ENCODE measurements around the gene PCDHGB2. TPM values are rescaled to one million over a fixed set of nuclear protein-coding genes. Genes with fewer than 3 reads are reported as not detected.

Gene PCDHGB2
- total and polyA plus RNA-seq, 2 of the 4 experiments (the other 2 are of a cell fraction): 2.6 to 3.0 TPM

DNA sequence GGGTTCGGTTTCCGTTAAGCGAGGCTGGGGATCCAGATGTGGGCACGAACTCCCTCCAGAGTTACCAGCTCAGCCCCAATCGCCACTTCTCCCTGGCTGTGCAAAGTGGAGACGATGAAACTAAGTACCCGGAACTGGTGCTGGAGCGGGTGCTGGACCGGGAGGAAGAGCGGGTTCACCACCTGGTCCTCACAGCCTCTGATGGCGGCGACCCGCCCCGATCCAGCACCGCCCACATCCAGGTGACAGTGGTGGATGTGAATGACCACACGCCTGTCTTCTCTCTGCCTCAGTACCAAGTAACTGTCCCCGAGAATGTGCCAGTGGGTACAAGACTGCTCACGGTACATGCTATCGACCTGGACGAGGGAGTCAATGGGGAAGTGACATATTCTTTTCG lies 23.6 kb downstream of the PCDHGB2 start:
- no peaks in the 10 kb centered on the region; the same call in 1 of the 2 replicates for H3K4me1 ChIP-seq (ENCODE audit: control insufficient read depth, insufficient read depth, low read length)
- H3K79me1 ChIP-seq (ENCODE audit: low read depth in 1 of 2, low read length in 2 of 2): peaks cover 2 to 7% of the 10 kb centered on the region in 2 experiments; a peak in 3 of 4 replicates
- no peaks in the 10 kb centered on the region for H3K27me3 ChIP-seq (ENCODE audit: control insufficient read depth, insufficient read depth, low read length)
- peak overlapping the region; percentile 4 for H3K4me2 ChIP-seq (ENCODE audit: low read depth, low read length)
- no peak overlapping the region for H3K27ac ChIP-seq (ENCODE audit: insufficient read depth, low read length)
- H2AFZ ChIP-seq (replicated peaks; ENCODE audit: low read length, poor library complexity): peak overlapping the region; percentile 81
- no peak overlapping the region; the same call in 1 of the 2 replicates for H3K14ac ChIP-seq (replicated peaks; ENCODE audit: low read depth, low read length)
- no peak overlapping the region for H3K56ac ChIP-seq (ENCODE audit: extremely low read depth, insufficient read depth, low read length)
- no peaks in the 10 kb centered on the region for H3K9me1 ChIP-seq (ENCODE audit: insufficient read depth, low read length)
- no TSS peak for BruUV-seq (replicated peaks)
- H3K4ac ChIP-seq (ENCODE audit: low read depth, low read length): no peak overlapping the region
- WGBS, 2 experiments (ENCODE audit: extremely low coverage in 2 of 2, insufficient read length in 1 of 2): 24% methylated on average over 10 of the region's 21 CpGs; no CpG with 5 or more reads in 1 of the 2 experiments
- H3K9me3 ChIP-seq (ENCODE audit: control insufficient read depth, insufficient read depth, low read length): peaks cover 30% of the 10 kb centered on the region
- peaks cover 3% of the 10 kb centered on the region; the same call in 1 of the 2 replicates for H3K36me3 ChIP-seq (ENCODE audit: control insufficient read depth, insufficient read depth, low read length)
- no peak overlapping the region for H2AK5ac ChIP-seq (ENCODE audit: low read depth, low read length)
- H2BK120ac ChIP-seq (ENCODE audit: low read depth, low read length): no peak overlapping the region
- H3K9ac ChIP-seq (ENCODE audit: low read depth, low read length): no peak overlapping the region
- H2BK15ac ChIP-seq (ENCODE audit: low read depth, low read length): no peak overlapping the region
- no peak overlapping the region for H2BK5ac ChIP-seq (ENCODE audit: low read depth, low read length, poor library complexity, severe bottlenecking)
- CTCF ChIA-PET: no interaction called here
- H4K20me1 ChIP-seq (ENCODE audit: insufficient read depth, low read length): no peaks in the 10 kb centered on the region
- dilution Hi-C loops (cut with HindIII; ENCODE audit: low sequenced_read_pairs, unreplicated experiment) (no loop called here), intact Hi-C loops (cut with micrococcal nuclease) (no loop called here), in situ Hi-C loops (cut with MboI; ENCODE audit: low sequenced_read_pairs) (no loop called here)
- no peak overlapping the region for H3K18ac ChIP-seq (ENCODE audit: low read depth, low read length)
- no peak overlapping the region for H2BK20ac ChIP-seq (ENCODE audit: low read depth, low read length)
- TF ChIP-seq MAFK (IDR thresholded peaks at IDR 0.05; ENCODE audit: low read depth, low read length): no peak
- TF ChIP-seq MXI1 (IDR thresholded peaks at IDR 0.05; ENCODE audit: borderline replicate concordance, low read depth, low read length): no peak
- no peak for TF ChIP-seq RFX5 (IDR thresholded peaks at IDR 0.05; ENCODE audit: low read depth, low read length)
- TF ChIP-seq CHD1 (IDR thresholded peaks at IDR 0.05; ENCODE audit: low read depth, low read length): no peak
- TF ChIP-seq POLR2A (IDR thresholded peaks at IDR 0.05; ENCODE audit: low read depth, low read length): no peak
- TF ChIP-seq RAD21 (IDR thresholded peaks at IDR 0.05; ENCODE audit: low read length): no peak
- TF ChIP-seq FOS (IDR thresholded peaks at IDR 0.05; ENCODE audit: low read depth, low read length): no peak
- H4K91ac ChIP-seq (ENCODE audit: insufficient read depth, low read depth, low read length): no peak overlapping the region
- POLR2A ChIA-PET (ENCODE audit: unreplicated experiment): no interaction called here
- H3K23ac ChIP-seq (ENCODE audit: low read depth, low read length): no peak overlapping the region; the same call in 1 of the 2 replicates
- DNase-seq (no peak), ATAC-seq (ENCODE audit: low read depth) (no peak)
- H2AK9ac ChIP-seq (replicated peaks; ENCODE audit: low read depth, low read length, poor library complexity): peak overlapping the region; percentile 72
- peak overlapping the region; percentile 83 for H3K4me3 ChIP-seq (ENCODE audit: insufficient read depth, low read depth, low read length)
- no peak overlapping the region; the same call in 1 of the 2 replicates for H4K5ac ChIP-seq (ENCODE audit: low read depth, low read length)
- H4K8ac ChIP-seq (ENCODE audit: low read depth in 2 of 2, low read length in 2 of 2): peak overlapping the region in 1 of 2 experiments; percentile 58; a peak in 1 of 4 replicates

All from IMR-90 (cell line).